Mesendoderm (in vitro differentiated cells): Measurements from ENCODE around the gene CAPN9.

Source experiments
- DNase-seq: peaks from one replicate; pipeline ENCODE4 v3.0.0; 2013
- H2AK5ac ChIP-seq: 2 replicates; pipeline ENCODE4 v1.6.1; 2013; ENCODE audit warnings: low read length, inconsistent platforms
- H2BK120ac ChIP-seq: 2 replicates; pipeline ENCODE4 v1.6.1; 2013; ENCODE audit warnings: low read depth, mild to moderate bottlenecking, low read length, moderate library complexity, mixed read lengths
- H2BK15ac ChIP-seq: replicated peaks from 2 replicates; pipeline ENCODE4 v1.6.1; 2013; ENCODE audit warnings: low read depth, mild to moderate bottlenecking, moderate library complexity
- H2BK5ac ChIP-seq: 2 replicates; pipeline ENCODE4 v1.6.1; 2013; ENCODE audit warnings: low read length, inconsistent platforms
- H3K18ac ChIP-seq: 2 replicates; pipeline ENCODE4 v1.6.1; 2013; ENCODE audit warnings: mild to moderate bottlenecking, low read length, mixed read lengths
- H3K23ac ChIP-seq: one replicate; pipeline ENCODE4 v1.6.1; 2013; ENCODE audit warnings: low read length
- H3K27ac ChIP-seq: 2 replicates; pipeline ENCODE4 v1.5.1; 2013; ENCODE audit warnings: low read depth, mild to moderate bottlenecking, inconsistent platforms, low read length, moderate library complexity
- H3K27me3 ChIP-seq: 2 replicates; pipeline ENCODE4 v1.6.1; 2013; ENCODE audit warnings: low read length, control low read depth, mild to moderate bottlenecking, inconsistent platforms; ENCODE audit not compliant: insufficient read depth, poor library complexity
- H3K36me3 ChIP-seq: 2 replicates; pipeline ENCODE4 v1.6.1; 2013; ENCODE audit warnings: low read length, inconsistent platforms; ENCODE audit not compliant: control insufficient read depth, insufficient read depth
- H3K4ac ChIP-seq: one replicate; pipeline ENCODE4 v1.6.1; 2013; ENCODE audit warnings: low read depth, mild to moderate bottlenecking, low read length, moderate library complexity
- H3K4me1 ChIP-seq: 2 replicates; pipeline ENCODE4 v1.6.1; 2013; ENCODE audit warnings: low read depth, low read length, inconsistent platforms; ENCODE audit not compliant: control insufficient read depth
- H3K4me2 ChIP-seq: 2 replicates; pipeline ENCODE4 v1.6.1; 2013; ENCODE audit warnings: low read length
- H3K4me3 ChIP-seq: 2 replicates; pipeline ENCODE4 v1.5.1; 2013; ENCODE audit warnings: mild to moderate bottlenecking, low read length
- H3K56ac ChIP-seq: one replicate; pipeline ENCODE4 v1.6.1; 2013; ENCODE audit warnings: low read length
- H3K79me1 ChIP-seq: 2 replicates; pipeline ENCODE4 v1.6.1; 2013; ENCODE audit warnings: low read length, inconsistent platforms
- H3K79me2 ChIP-seq: 2 replicates; pipeline ENCODE4 v1.6.1; 2013; ENCODE audit warnings: mild to moderate bottlenecking, low read length; ENCODE audit not compliant: control insufficient read depth, insufficient read depth
- H3K9ac ChIP-seq: 2 replicates; pipeline ENCODE4 v1.6.1; 2013; ENCODE audit warnings: low read length, inconsistent platforms
- H4K5ac ChIP-seq: one replicate; pipeline ENCODE4 v1.6.1; 2013; ENCODE audit warnings: low read length
- H4K8ac ChIP-seq: one replicate; pipeline ENCODE4 v1.6.1; 2013; ENCODE audit warnings: low read depth, mild to moderate bottlenecking, control low read depth, low read length, moderate library complexity
- WGBS: extraction: QIAGEN DNeasy Blood & Tissue Kit; methylation state at CpG from one replicate; pipeline ENCODE4 v1.1.7; 2013; ENCODE audit warnings: low lambda C conversion rate, missing lambda C conversion rate; ENCODE audit not compliant: insufficient coverage; ENCODE audit errors: extremely low coverage; 5-methylcytosine and 5-hydroxymethylcytosine counted together

The CAPN9 gene

GRCh38 chr1:230709619-230710542 is 37.3 kb upstream of the CAPN9 start:
- H3K27me3 ChIP-seq = no peaks in the 10 kb centered on the region
- H3K27ac ChIP-seq = no peak overlapping the region
- H2BK5ac ChIP-seq = no peak overlapping the region
- no peak overlapping the region for H3K56ac ChIP-seq
- no peaks in the 10 kb centered on the region for H3K4me1 ChIP-seq
- H3K4me2 ChIP-seq = no peak overlapping the region
- H2AK5ac ChIP-seq = no peak overlapping the region
- no peak overlapping the region for H2BK120ac ChIP-seq
- H3K79me1 ChIP-seq = no peaks in the 10 kb centered on the region
- H3K18ac ChIP-seq = no peak overlapping the region
- no peak overlapping the region for H3K23ac ChIP-seq
- no peak for DNase-seq
- no peak overlapping the region for H2BK15ac ChIP-seq
- no CpG with 5 or more reads among the region's 18 CpGs for WGBS
- no peak overlapping the region for H3K4ac ChIP-seq
- H3K9ac ChIP-seq = no peak overlapping the region
- H4K8ac ChIP-seq = no peak overlapping the region
- H3K79me2 ChIP-seq = no peaks in the 10 kb centered on the region
- no peak overlapping the region for H4K5ac ChIP-seq
- no peak overlapping the region for H3K4me3 ChIP-seq
- H3K36me3 ChIP-seq = no peaks in the 10 kb centered on the region

GRCh38 chr1:230710543-230710904 is 36.7 kb upstream of the CAPN9 start:
- WGBS = no CpG with 5 or more reads among the region's 8 CpGs

GRCh38 chr1:230711245-230711644 is 35.9 kb upstream of the CAPN9 start:
- no peak overlapping the region for H3K4me2 ChIP-seq
- H3K23ac ChIP-seq = no peak overlapping the region
- WGBS = no CpG with 5 or more reads among the region's 3 CpGs
- no peak overlapping the region for H4K8ac ChIP-seq
- DNase-seq = no peak
- no peak overlapping the region for H4K5ac ChIP-seq
- H3K27ac ChIP-seq = no peak overlapping the region
- H3K56ac ChIP-seq = no peak overlapping the region
- no peak overlapping the region for H2BK120ac ChIP-seq
- H3K18ac ChIP-seq = no peak overlapping the region
- H3K4ac ChIP-seq = no peak overlapping the region
- no peaks in the 10 kb centered on the region for H3K36me3 ChIP-seq
- no peak overlapping the region for H2BK5ac ChIP-seq
- H3K79me2 ChIP-seq = no peaks in the 10 kb centered on the region
- no peak overlapping the region for H2AK5ac ChIP-seq
- H2BK15ac ChIP-seq = no peak overlapping the region
- no peak overlapping the region for H3K4me3 ChIP-seq
- H3K4me1 ChIP-seq = no peaks in the 10 kb centered on the region
- no peak overlapping the region for H3K9ac ChIP-seq
- no peaks in the 10 kb centered on the region for H3K27me3 ChIP-seq
- no peaks in the 10 kb centered on the region for H3K79me1 ChIP-seq

More at GRCh38 chr1:230710543-230710904, 36.7 kb upstream of the CAPN9 start:
- no peak overlapping the region for H3K4ac ChIP-seq
- no peak overlapping the region for H3K27ac ChIP-seq
- H3K79me1 ChIP-seq = no peaks in the 10 kb centered on the region
- H2AK5ac ChIP-seq = no peak overlapping the region
- no peak overlapping the region for H2BK15ac ChIP-seq
- H3K9ac ChIP-seq = no peak overlapping the region
- H3K79me2 ChIP-seq = no peaks in the 10 kb centered on the region
- H3K4me1 ChIP-seq = no peaks in the 10 kb centered on the region
- H4K5ac ChIP-seq = no peak overlapping the region
- H2BK5ac ChIP-seq = no peak overlapping the region
- H3K56ac ChIP-seq = no peak overlapping the region
- H3K27me3 ChIP-seq = no peaks in the 10 kb centered on the region
- H3K36me3 ChIP-seq = no peaks in the 10 kb centered on the region
- no peak for DNase-seq
- no peak overlapping the region for H3K18ac ChIP-seq
- no peak overlapping the region for H3K4me2 ChIP-seq
- no peak overlapping the region for H2BK120ac ChIP-seq
- H4K8ac ChIP-seq = no peak overlapping the region
- H3K23ac ChIP-seq = no peak overlapping the region
- no peak overlapping the region for H3K4me3 ChIP-seq

- Histone ChIP-seq H4K5ac (no peak overlapping the region), H3K18ac (no peak overlapping the region), H3K27ac (no peak overlapping the region), H3K23ac (no peak overlapping the region), H3K79me2 (no peaks in the 10 kb centered on the region), H3K56ac (no peak overlapping the region), H2BK15ac (no peak overlapping the region), H3K9ac (no peak overlapping the region), H4K8ac (no peak overlapping the region), H3K4me3 (no peak overlapping the region), H3K36me3 (no peaks in the 10 kb centered on the region), H3K4ac (no peak overlapping the region), H3K79me1 (no peaks in the 10 kb centered on the region), H3K4me2 (no peak overlapping the region), H2BK120ac (no peak overlapping the region), H2BK5ac (no peak overlapping the region), H3K4me1 (no peaks in the 10 kb centered on the region), H3K27me3 (no peaks in the 10 kb centered on the region), H2AK5ac (no peak overlapping the region)
- no peak for DNase-seq
- no CpG with 5 or more reads among the region's 17 CpGs for WGBS
Observed at GRCh38 chr1:230712470-230712942, 34.7 kb upstream of the CAPN9 start.

- no peak for DNase-seq
- Histone ChIP-seq H3K18ac (no peak overlapping the region), H2BK15ac (no peak overlapping the region), H3K4ac (no peak overlapping the region), H3K56ac (no peak overlapping the region), H2BK5ac (no peak overlapping the region), H3K79me2 (no peaks in the 10 kb centered on the region), H3K79me1 (no peaks in the 10 kb centered on the region), H3K9ac (no peak overlapping the region), H4K5ac (no peak overlapping the region), H3K4me2 (no peak overlapping the region), H3K36me3 (no peaks in the 10 kb centered on the region), H2AK5ac (no peak overlapping the region), H3K4me3 (no peak overlapping the region), H3K4me1 (no peaks in the 10 kb centered on the region), H3K27ac (no peak overlapping the region), H2BK120ac (no peak overlapping the region), H3K27me3 (no peaks in the 10 kb centered on the region), H3K23ac (no peak overlapping the region), H4K8ac (no peak overlapping the region)
- WGBS = no CpG with 5 or more reads among the region's 7 CpGs
Observed at GRCh38 chr1:230713138-230713537, 34.0 kb upstream of the CAPN9 start.
